Left ventricle myocardium inferior (tissue), 1 donor: ENCODE data around the gene CLEC2L. TPM values are rescaled to one million over a fixed set of nuclear protein-coding genes. Genes with fewer than 3 reads are reported as not detected.

Experiments used
- DNase-seq: peaks from one replicate; pipeline ENCODE4 v3.0.0-alpha.2; 2020
- H3K27ac ChIP-seq: fragments of 200-600 bp; replicated peaks from 2 replicates; pipeline ENCODE4 v1.8.0; 2021
- H3K27me3 ChIP-seq: fragments of 200-600 bp; 2 replicates; pipeline ENCODE4 v1.8.0; 2021; ENCODE audit warnings: low read depth
- H3K36me3 ChIP-seq: fragments of 200-600 bp; 2 replicates; pipeline ENCODE4 v1.8.0; 2021
- H3K4me1 ChIP-seq: fragments of 200-600 bp; 2 replicates; pipeline ENCODE4 v1.8.0; 2021
- H3K4me3 ChIP-seq: fragments of 200-600 bp; 2 replicates; pipeline ENCODE4 v1.8.0; 2021; ENCODE audit warnings: mild to moderate bottlenecking, moderate library complexity
- H3K9me3 ChIP-seq: fragments of 200-600 bp; replicated peaks from 2 replicates; pipeline ENCODE4 v1.8.0; 2021
- intact Hi-C: fragments of 100-400 bp; cut with micrococcal nuclease; formaldehyde crosslinking; loops from one replicate; pipeline ENCODE4 v1.11.0; 2022
- total RNA-seq: library from RNA; stranded (reverse); fragmentation: NEBNext Ultra II Directional; extraction: Animal tissue kit (Norgen Biotek cat#: 25700); gene quantifications from one replicate; pipeline ENCODE4 v1.2.1, GENCODE V29; 2021
- TF ChIP-seq, protein P1 (sequence below): fragments of 200-600 bp; IDR thresholded peaks from 2 replicates; pipeline ENCODE4 v1.8.0; 2021; ENCODE audit warnings: antibody characterized with exemption, mild to moderate bottlenecking, borderline replicate concordance
- donor health status: DM: no; HTN: yes; CAD: no; lungs with severe emphysema.

The CLEC2L gene
- total RNA-seq, 1 donor from 2014 or later, result 0.25 TPM

DNA sequence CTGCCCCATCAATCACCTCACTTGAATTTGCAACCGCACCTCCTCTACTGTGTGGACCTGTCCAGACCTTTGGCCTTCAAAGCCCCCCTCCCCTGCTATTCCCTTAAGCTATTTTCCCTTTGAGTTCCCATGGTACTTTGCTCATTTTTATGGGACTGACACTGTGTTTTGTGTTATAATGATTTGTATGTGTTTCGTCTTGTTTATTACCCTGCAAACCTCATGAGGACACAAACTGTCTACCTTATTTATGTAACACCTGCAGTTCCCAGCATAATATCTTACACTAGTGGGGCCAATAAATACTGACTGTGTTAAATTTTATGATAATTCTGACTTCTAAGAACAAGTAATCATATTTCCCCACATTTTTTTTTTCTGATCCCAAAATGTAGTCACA lies 70.6 kb downstream of the CLEC2L start:
- Histone ChIP-seq H3K4me1 (peaks cover 10% of the 10 kb centered on the region), H3K27me3 (no peaks in the 10 kb centered on the region), H3K36me3 (peaks cover 98% of the 10 kb centered on the region), H3K4me3 (no peak overlapping the region), H3K27ac (no peak overlapping the region), H3K9me3 (no peaks in the 10 kb centered on the region)
- TF ChIP-seq, protein P1, sequence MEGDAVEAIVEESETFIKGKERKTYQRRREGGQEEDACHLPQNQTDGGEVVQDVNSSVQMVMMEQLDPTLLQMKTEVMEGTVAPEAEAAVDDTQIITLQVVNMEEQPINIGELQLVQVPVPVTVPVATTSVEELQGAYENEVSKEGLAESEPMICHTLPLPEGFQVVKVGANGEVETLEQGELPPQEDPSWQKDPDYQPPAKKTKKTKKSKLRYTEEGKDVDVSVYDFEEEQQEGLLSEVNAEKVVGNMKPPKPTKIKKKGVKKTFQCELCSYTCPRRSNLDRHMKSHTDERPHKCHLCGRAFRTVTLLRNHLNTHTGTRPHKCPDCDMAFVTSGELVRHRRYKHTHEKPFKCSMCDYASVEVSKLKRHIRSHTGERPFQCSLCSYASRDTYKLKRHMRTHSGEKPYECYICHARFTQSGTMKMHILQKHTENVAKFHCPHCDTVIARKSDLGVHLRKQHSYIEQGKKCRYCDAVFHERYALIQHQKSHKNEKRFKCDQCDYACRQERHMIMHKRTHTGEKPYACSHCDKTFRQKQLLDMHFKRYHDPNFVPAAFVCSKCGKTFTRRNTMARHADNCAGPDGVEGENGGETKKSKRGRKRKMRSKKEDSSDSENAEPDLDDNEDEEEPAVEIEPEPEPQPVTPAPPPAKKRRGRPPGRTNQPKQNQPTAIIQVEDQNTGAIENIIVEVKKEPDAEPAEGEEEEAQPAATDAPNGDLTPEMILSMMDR, result no peak
- intact Hi-C loops, result no loop called here
- DNase-seq, result no peak

Other genes starting within 250 kb of the CLEC2L start
- 49.0 TPM for gene FMC1, start 182.3 kb upstream of the CLEC2L start, total RNA-seq
- 45.2 TPM for gene LUC7L2, start 163.8 kb upstream of the CLEC2L start, total RNA-seq
- not detected for gene KLRG2, start 40.0 kb upstream of the CLEC2L start, total RNA-seq